GM21526 (cell line): ENCODE measurements around the gene ZNF326.

Experiments used
- ATAC-seq: cut with Tn5 transposase; IDR thresholded peaks from one replicate; pipeline ENCODE4 v1.9.1; 2021; ENCODE audit warnings: moderate library complexity; ENCODE audit not compliant: unreplicated experiment, low FRiP score

The ZNF326 gene

GRCh38 chr1:89994805-89995597, at the start of gene ZNF326:
TSS of gene ZNF326 (plus strand) at chr1:89995110. CDS start at chr1:89995258, 148 bp downstream.
- peak; percentile 97 for ATAC-seq

GRCh38 chr1:89945852-89946476, 48.9 kb upstream of the ZNF326 start:
- peak; percentile 94 for ATAC-seq

- no peak for ATAC-seq
Observed at GRCh38 chr1:89946532-89946931, 48.4 kb upstream of the ZNF326 start.

GRCh38 chr1:89948722-89949345, 46.1 kb upstream of the ZNF326 start:
- no peak for ATAC-seq

- no peak for ATAC-seq
Observed at GRCh38 chr1:89949991-89950624, 44.8 kb upstream of the ZNF326 start.

GRCh38 chr1:89950703-89951102, 44.2 kb upstream of the ZNF326 start:
- ATAC-seq, result no peak

- no peak for ATAC-seq
Observed at GRCh38 chr1:89951766-89952604, 42.9 kb upstream of the ZNF326 start.

- ATAC-seq, result no peak
Observed at GRCh38 chr1:89952605-89953130, 42.2 kb upstream of the ZNF326 start.

- no peak for ATAC-seq
Observed at GRCh38 chr1:89953131-89953626, 41.7 kb upstream of the ZNF326 start.

- ATAC-seq, result no peak
Observed at GRCh38 chr1:89953929-89954328, 41.0 kb upstream of the ZNF326 start.

- ATAC-seq, result no peak
Observed at GRCh38 chr1:89954401-89954800, 40.5 kb upstream of the ZNF326 start.

GRCh38 chr1:89955311-89956205, 39.4 kb upstream of the ZNF326 start:
- ATAC-seq, result no peak

GRCh38 chr1:89957107-89957506, 37.8 kb upstream of the ZNF326 start:
- ATAC-seq, result no peak

GRCh38 chr1:89958851-89959654, 35.9 kb upstream of the ZNF326 start:
- no peak for ATAC-seq

- ATAC-seq, result no peak
Observed at GRCh38 chr1:89959719-89960118, 35.2 kb upstream of the ZNF326 start.

GRCh38 chr1:89962024-89962741, 32.7 kb upstream of the ZNF326 start:
- ATAC-seq, result no peak

- ATAC-seq, result no peak
Observed at GRCh38 chr1:89962742-89963075, 32.2 kb upstream of the ZNF326 start.
